Measurements from ENCODE around the gene SSBP4. TPM values are rescaled to one million over a fixed set of nuclear protein-coding genes. Genes with fewer than 3 reads are reported as not detected.

SSBP4 gene
- total and polyA plus RNA-seq, 2 experiments from 2014 or later = 72.6 to 156 TPM

DNA sequence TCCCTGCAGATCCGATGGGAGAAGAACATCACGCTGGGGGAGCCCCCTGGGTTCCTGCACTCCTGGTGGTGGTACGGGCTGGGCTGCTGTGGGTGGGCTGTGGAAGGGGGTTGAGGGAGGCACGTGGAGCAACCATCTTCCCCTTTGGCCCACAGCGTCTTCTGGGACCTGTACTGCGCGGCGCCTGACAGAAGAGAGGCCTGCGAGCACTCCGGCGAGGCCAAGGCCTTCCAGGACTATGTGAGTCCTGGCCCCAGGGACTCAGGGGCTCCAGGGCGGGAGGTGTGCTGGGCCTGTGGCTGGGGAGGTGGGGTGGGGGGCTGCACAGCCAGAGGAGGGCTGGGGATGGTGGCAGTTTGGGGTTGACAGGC is 8.5 kb downstream of the SSBP4 start:
- H3K4me1 ChIP-seq (ENCODE audit: insufficient read depth) = peaks cover 38% of the 10 kb centered on the region
- no peaks in the 10 kb centered on the region for H3K36me3 ChIP-seq (replicated peaks; ENCODE audit: insufficient read depth, low read depth)
- peaks cover 50% of the 10 kb centered on the region for H3K79me2 ChIP-seq

DNA sequence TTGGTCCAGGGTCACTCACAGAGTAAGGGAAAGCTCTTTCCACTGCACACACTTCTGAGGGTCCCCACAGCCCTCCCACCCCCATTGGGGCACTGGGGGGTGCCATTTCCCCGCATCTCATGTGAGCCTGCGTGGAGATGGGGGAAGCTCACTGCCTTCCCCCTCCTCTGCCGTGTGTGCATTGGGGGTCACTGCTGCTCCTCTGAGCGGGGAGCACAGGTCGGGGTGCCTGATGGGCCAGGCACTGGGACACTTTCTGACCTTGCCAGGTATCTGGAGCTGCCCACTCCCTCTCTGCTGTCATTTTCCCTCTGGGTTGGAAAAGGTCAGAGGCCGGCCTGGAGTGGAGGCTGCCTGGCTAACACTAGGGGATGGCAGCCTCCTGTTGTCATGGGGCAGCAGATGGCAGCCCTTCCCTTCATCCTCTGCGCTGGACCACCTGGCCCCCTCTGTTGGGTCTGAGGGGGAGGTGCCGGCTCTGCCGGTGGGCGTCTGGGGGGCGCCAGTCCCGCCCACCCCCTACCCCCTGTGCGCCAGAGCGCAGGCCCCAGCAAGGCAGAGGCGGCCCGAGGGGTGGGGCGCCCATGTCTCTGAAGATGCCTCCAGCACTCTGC is 9.1 kb downstream of the SSBP4 start:
- H3K9me3 ChIP-seq (ENCODE audit: low read depth) = no peaks in the 10 kb centered on the region
- DNase-seq (ENCODE audit: low spot score) = no peak
- peak overlapping the region; percentile 88 for H3K27ac ChIP-seq
- peaks cover 43% of the 10 kb centered on the region for H3K4me1 ChIP-seq (ENCODE audit: insufficient read depth)
- peaks cover 50% of the 10 kb centered on the region for H3K79me2 ChIP-seq
- no peak overlapping the region for H2AFZ ChIP-seq
- H4K20me1 ChIP-seq (ENCODE audit: insufficient read depth, poor library complexity, severe bottlenecking) = peaks cover 17% of the 10 kb centered on the region
- TF ChIP-seq, protein P1, sequence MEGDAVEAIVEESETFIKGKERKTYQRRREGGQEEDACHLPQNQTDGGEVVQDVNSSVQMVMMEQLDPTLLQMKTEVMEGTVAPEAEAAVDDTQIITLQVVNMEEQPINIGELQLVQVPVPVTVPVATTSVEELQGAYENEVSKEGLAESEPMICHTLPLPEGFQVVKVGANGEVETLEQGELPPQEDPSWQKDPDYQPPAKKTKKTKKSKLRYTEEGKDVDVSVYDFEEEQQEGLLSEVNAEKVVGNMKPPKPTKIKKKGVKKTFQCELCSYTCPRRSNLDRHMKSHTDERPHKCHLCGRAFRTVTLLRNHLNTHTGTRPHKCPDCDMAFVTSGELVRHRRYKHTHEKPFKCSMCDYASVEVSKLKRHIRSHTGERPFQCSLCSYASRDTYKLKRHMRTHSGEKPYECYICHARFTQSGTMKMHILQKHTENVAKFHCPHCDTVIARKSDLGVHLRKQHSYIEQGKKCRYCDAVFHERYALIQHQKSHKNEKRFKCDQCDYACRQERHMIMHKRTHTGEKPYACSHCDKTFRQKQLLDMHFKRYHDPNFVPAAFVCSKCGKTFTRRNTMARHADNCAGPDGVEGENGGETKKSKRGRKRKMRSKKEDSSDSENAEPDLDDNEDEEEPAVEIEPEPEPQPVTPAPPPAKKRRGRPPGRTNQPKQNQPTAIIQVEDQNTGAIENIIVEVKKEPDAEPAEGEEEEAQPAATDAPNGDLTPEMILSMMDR (IDR thresholded peaks at IDR 0.05; ENCODE audit: poor library complexity) = no peak
- no peaks in the 10 kb centered on the region for H3K36me3 ChIP-seq (replicated peaks; ENCODE audit: insufficient read depth, low read depth)
- H3K4me3 ChIP-seq = no peak overlapping the region
- no peaks in the 10 kb centered on the region for H3K9me2 ChIP-seq (replicated peaks; ENCODE audit: insufficient read depth)
- 64% methylated on average over 9 of the region's 17 CpGs for WGBS (ENCODE audit: low lambda C conversion rate, missing lambda C conversion rate)
- peak overlapping the region; percentile 78 for H3K4me2 ChIP-seq
- H3K27me3 ChIP-seq = no peaks in the 10 kb centered on the region

More for the DNA sequence above, 8.5 kb downstream of the SSBP4 start:
- H3K27me3 ChIP-seq = no peaks in the 10 kb centered on the region
- H4K20me1 ChIP-seq (ENCODE audit: insufficient read depth, poor library complexity, severe bottlenecking) = peaks cover 23% of the 10 kb centered on the region
- no peak overlapping the region for H2AFZ ChIP-seq
- 89% methylated on average over 12 of the region's 12 CpGs for WGBS (ENCODE audit: low lambda C conversion rate, missing lambda C conversion rate)
- no peaks in the 10 kb centered on the region for H3K9me3 ChIP-seq (ENCODE audit: low read depth)
- H3K4me3 ChIP-seq = no peak overlapping the region
- no peak overlapping the region for H3K4me2 ChIP-seq
- TF ChIP-seq EZH2 (IDR thresholded peaks at IDR 0.05; ENCODE audit: borderline replicate concordance) = no peak
- TF ChIP-seq, protein P1 (IDR thresholded peaks at IDR 0.05; ENCODE audit: poor library complexity) = no peak
- TF ChIP-seq EZH2phosphoT487 (IDR thresholded peaks at IDR 0.05; ENCODE audit: low read depth, severe bottlenecking, unreplicated experiment) = no peak
- H3K27ac ChIP-seq = no peak overlapping the region
- DNase-seq (ENCODE audit: low spot score) = no peak
- H3K9me2 ChIP-seq (replicated peaks; ENCODE audit: insufficient read depth) = no peaks in the 10 kb centered on the region

DNA sequence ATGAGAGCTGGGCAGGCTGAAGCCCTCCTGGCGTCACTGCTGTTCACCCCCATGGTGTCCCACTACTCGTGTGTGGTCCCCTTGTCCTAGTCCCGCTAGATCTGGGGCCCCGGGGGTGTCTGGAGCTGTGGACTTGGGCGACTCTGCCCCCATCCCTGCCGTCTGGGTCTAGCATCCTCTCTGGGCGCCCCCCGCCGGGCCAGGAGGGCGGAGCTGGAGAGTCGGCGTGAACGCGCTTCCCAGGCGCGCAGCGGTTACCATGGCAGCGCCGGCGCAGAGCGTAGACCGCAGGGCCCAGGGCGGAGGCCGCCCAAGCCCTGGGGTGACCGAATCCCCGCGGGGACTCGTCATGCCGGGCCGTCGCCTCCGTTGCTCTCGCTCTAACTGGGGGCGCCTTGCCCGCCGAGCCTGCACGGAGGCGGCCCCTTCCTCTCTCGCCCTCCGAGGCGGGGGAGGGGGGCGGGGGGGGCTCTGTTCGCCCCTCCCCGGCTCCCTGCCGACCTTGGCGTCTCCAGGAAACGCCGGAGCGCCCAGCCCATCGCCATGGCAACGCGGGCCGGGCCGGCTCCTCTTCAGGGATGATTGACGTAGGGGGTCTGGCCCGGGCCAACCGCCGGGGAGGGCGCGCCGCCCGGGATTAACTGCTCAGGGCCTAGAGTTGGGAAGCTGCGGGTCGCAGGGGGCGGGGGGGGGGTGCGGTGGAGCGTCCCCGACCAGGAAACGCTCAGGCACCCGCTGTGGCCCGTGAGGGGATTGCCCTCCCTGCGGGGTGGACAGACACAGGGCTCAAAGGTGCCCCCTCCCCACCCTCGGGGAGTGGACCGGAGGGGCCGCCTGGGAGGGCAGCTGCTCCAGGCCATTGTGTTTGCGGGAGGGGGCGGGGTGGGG is 9.8 kb downstream of the SSBP4 start:
- Histone ChIP-seq H3K9me2 (replicated peaks; ENCODE audit: insufficient read depth) (no peaks in the 10 kb centered on the region), H3K36me3 (replicated peaks; ENCODE audit: insufficient read depth, low read depth) (no peaks in the 10 kb centered on the region), H2AFZ (no peak overlapping the region), H3K9me3 (ENCODE audit: low read depth) (no peaks in the 10 kb centered on the region), H3K79me2 (peaks cover 43% of the 10 kb centered on the region), H4K20me1 (ENCODE audit: insufficient read depth, poor library complexity, severe bottlenecking) (peaks cover 11% of the 10 kb centered on the region), H3K4me1 (ENCODE audit: insufficient read depth) (peaks cover 40% of the 10 kb centered on the region), H3K4me2 (peak overlapping the region; percentile 78), H3K4me3 (peak overlapping the region; percentile 28), H3K27me3 (no peaks in the 10 kb centered on the region), H3K27ac (peak overlapping the region; percentile 88)
- TF ChIP-seq EZH2phosphoT487 (IDR thresholded peaks at IDR 0.05; ENCODE audit: low read depth, severe bottlenecking, unreplicated experiment) (no peak), EZH2 (IDR thresholded peaks at IDR 0.05; ENCODE audit: borderline replicate concordance) (no peak)
- TF ChIP-seq, protein P1 (IDR thresholded peaks at IDR 0.05; ENCODE audit: poor library complexity) = no peak
- WGBS (ENCODE audit: low lambda C conversion rate, missing lambda C conversion rate) = 4% methylated on average over 50 of the region's 77 CpGs
- DNase-seq (ENCODE audit: low spot score) = peak; percentile 93

Measured in hepatocyte (in vitro differentiated cells).